MCF 10A (cell line): ENCODE data around the gene CYB561D2. TPM values are rescaled to one million over a fixed set of nuclear protein-coding genes. Genes with fewer than 3 reads are reported as not detected.
A peak's percentile ranks its signal among the peaks of the same experiment; 100 is the strongest.

Experiments
- BruUV-seq: library from RNA; stranded (reverse); fragments of 400-500 nt; replicated peaks from 2 replicates; lab custom pipeline; 2021; lab: Mats Ljungman, UMichigan
- CTCF ChIA-PET: fragments of 300-600 bp; sonication (Branson Sonifier 250); formaldehyde crosslinking; extraction: SDS; loops from one replicate; lab custom pipeline; 2021; ENCODE audit warnings: antibody characterized with exemption, inconsistent platforms; lab: Yijun Ruan, JAX
- POLR2A ChIA-PET: fragments of 300-600, 350-650 bp; sonication (Branson Sonifier 250); formaldehyde crosslinking; extraction: SDS; loops from one replicate; lab custom pipeline; 2020; ENCODE audit warnings: antibody characterized with exemption, inconsistent platforms; lab: Yijun Ruan, JAX
- DNase-seq: peaks from one replicate; pipeline ENCODE4 v3.0.0-alpha.2; 2018; ENCODE audit not compliant: unreplicated experiment
- H3K27ac Mint-ChIP-seq: one replicate; pipeline ENCODE4 v1.8.0; 2022; ENCODE audit warnings: mild to moderate bottlenecking, low read depth, mixed read lengths; ENCODE audit not compliant: unreplicated experiment
- H3K27me3 Mint-ChIP-seq: one replicate; pipeline ENCODE4 v1.8.0; 2022; ENCODE audit warnings: mixed read lengths; ENCODE audit not compliant: insufficient read depth, unreplicated experiment
- H3K36me3 Mint-ChIP-seq: one replicate; pipeline ENCODE4 v1.8.0; 2022; ENCODE audit warnings: mild to moderate bottlenecking, moderate library complexity, mixed read lengths; ENCODE audit not compliant: insufficient read depth, unreplicated experiment
- H3K4me1 Mint-ChIP-seq: one replicate; pipeline ENCODE4 v1.8.0; 2022; ENCODE audit warnings: mixed read lengths; ENCODE audit not compliant: insufficient read depth, unreplicated experiment
- H3K4me3 Mint-ChIP-seq: one replicate; pipeline ENCODE4 v1.8.0; 2022; ENCODE audit warnings: mild to moderate bottlenecking, moderate library complexity, mixed read lengths; ENCODE audit not compliant: unreplicated experiment
- H3K9me3 Mint-ChIP-seq: one replicate; pipeline ENCODE4 v1.8.0; 2022; ENCODE audit warnings: mixed read lengths; ENCODE audit not compliant: unreplicated experiment
- CTCF ChIP-seq: fragments of 200-600 bp; IDR thresholded peaks from one replicate; pipeline ENCODE4 v1.8.0; 2022; ENCODE audit warnings: antibody characterized with exemption, mild to moderate bottlenecking; ENCODE audit not compliant: unreplicated experiment
- intact Hi-C: fragments of 100-400 bp; cut with micrococcal nuclease; formaldehyde crosslinking; loops from 2 replicates; pipeline ENCODE4 v1.14.1; 2022
- total RNA-seq: library from RNA; stranded (reverse); gene quantifications from 2 replicates; pipeline ENCODE4 v1.2.3, GENCODE V29; 2022

The CYB561D2 gene
- total RNA-seq, 1 experiment from 2014 or later: 24.1 TPM

- no TSS peak for BruUV-seq
- no peak overlapping the region for H3K27ac Mint-ChIP-seq
- DNase-seq: no peak
- no peaks in the 10 kb centered on the region for H3K9me3 Mint-ChIP-seq
- ChIA-PET POLR2A (interaction anchor here (1.4 to 4.9 kb wide), 3 partner anchors 15 to 42 kb away, joined by 3 to 79 read pairs (median 6); partner anchors contain the start of genes CYB561D2, IFRD2 and NPRL2), CTCF (interaction anchor here (1.0 to 1.7 kb wide), 3 partner anchors 10 to 15 kb away, joined by 3 to 5 read pairs (median 4); no protein-coding TSS in a partner anchor)
- H3K27me3 Mint-ChIP-seq: no peaks in the 10 kb centered on the region
- peaks cover 50% of the 10 kb centered on the region for H3K36me3 Mint-ChIP-seq
- peak overlapping the region; percentile 44 for H3K4me3 Mint-ChIP-seq
- no peak for TF ChIP-seq CTCF
- intact Hi-C loops: no loop called here
- peaks cover 20% of the 10 kb centered on the region for H3K4me1 Mint-ChIP-seq
These were observed 16.8 kb upstream of the CYB561D2 start for GRCh38 chr3:50333744-50334328.

GRCh38 chr3:50334339-50335075 is 16.2 kb upstream of the CYB561D2 start:
- Mint-ChIP-seq H3K27me3 (no peaks in the 10 kb centered on the region), H3K27ac (no peak overlapping the region), H3K4me3 (peak overlapping the region; percentile 44), H3K9me3 (no peaks in the 10 kb centered on the region), H3K4me1 (peaks cover 22% of the 10 kb centered on the region), H3K36me3 (peaks cover 43% of the 10 kb centered on the region)
- no peak for DNase-seq
- TF ChIP-seq CTCF: no peak
- BruUV-seq: no TSS peak
- intact Hi-C loops: no loop called here
- ChIA-PET POLR2A (interaction anchor here (0.6 to 4.9 kb wide), 7 partner anchors 8 to 42 kb away, joined by 3 to 79 read pairs (median 3); partner anchors contain the start of genes CYB561D2, IFRD2, NPRL2 and ZMYND10), CTCF (interaction anchor here (1.0 to 1.7 kb wide), 2 partner anchors 11 to 13 kb away, joined by 4 to 5 read pairs; no protein-coding TSS in a partner anchor)

- DNase-seq: no peak
- BruUV-seq: TSS peak; percentile 64
- Mint-ChIP-seq H3K4me1 (peaks cover 22% of the 10 kb centered on the region), H3K27ac (peak overlapping the region; percentile 91), H3K4me3 (peak overlapping the region; percentile 85), H3K27me3 (no peaks in the 10 kb centered on the region), H3K36me3 (peaks cover 37% of the 10 kb centered on the region), H3K9me3 (no peaks in the 10 kb centered on the region)
- TF ChIP-seq CTCF: no peak
- ChIA-PET POLR2A (interaction anchor here (0.6 to 4.9 kb wide), 28 partner anchors 8 to 1616 kb away, joined by 3 to 79 read pairs (median 5); partner anchors contain the start of genes CYB561D2, DCAF1, GNAI2 and HYAL2), CTCF (interaction anchor here (0.6 to 4.6 kb wide), 15 partner anchors 8 to 1675 kb away, joined by 3 to 40 read pairs (median 4); partner anchors contain the start of genes CYB561D2, HEMK1, HYAL3 and IFRD2)
- intact Hi-C loops: no loop called here
These were observed 14.0 kb upstream of the CYB561D2 start for GRCh38 chr3:50336452-50337174.
